Testis (tissue), 2 donors: ENCODE data around the gene B4GALNT1.
"Not testable (repeated sequence)": the region's sequence is repeated elsewhere in the genome, so short reads cannot be mapped to it uniquely, and the experiment has no call there.

Source experiments
- POLR2A ChIP-seq: fragments of 450-650 bp; IDR thresholded peaks from one replicate; pipeline ENCODE4 v1.6.1; 2017; ENCODE audit warnings: antibody characterized with exemption, mild to moderate bottlenecking, moderate library complexity
- TF ChIP-seq, protein P1 (sequence below), 3 experiments: fragments of 450-650 bp in 2 of 3; fragments of 200-600 bp in 1 of 3; sonication (generic) in 1 of 3; IDR thresholded peaks; one replicate each; pipeline ENCODE4 v1.5.1; 2016 to 2019; ENCODE audit warnings: antibody characterized with exemption in 3 of 3, mild to moderate bottlenecking in 2 of 3, moderate library complexity in 1 of 3

DNA sequence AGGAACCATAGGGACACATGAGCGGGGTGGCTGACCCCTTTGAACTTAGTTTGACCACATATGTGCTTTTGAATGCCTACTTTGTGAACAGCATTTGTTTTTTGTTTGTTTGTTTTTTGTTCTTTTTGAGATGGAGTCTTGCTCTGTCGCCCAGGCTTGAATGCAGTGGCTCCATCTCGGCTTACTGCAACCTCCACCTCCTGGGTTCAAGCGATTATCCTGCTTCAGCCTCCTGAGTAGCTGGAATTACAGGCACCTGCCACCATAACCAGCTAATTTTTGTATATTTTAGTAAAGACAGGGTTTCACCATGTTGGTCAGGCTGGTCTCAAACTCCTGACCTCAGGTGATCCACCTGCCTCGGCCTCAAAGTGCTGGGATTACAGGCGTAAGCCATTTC is 14.6 kb downstream of the B4GALNT1 start:
- TF ChIP-seq, protein P1, sequence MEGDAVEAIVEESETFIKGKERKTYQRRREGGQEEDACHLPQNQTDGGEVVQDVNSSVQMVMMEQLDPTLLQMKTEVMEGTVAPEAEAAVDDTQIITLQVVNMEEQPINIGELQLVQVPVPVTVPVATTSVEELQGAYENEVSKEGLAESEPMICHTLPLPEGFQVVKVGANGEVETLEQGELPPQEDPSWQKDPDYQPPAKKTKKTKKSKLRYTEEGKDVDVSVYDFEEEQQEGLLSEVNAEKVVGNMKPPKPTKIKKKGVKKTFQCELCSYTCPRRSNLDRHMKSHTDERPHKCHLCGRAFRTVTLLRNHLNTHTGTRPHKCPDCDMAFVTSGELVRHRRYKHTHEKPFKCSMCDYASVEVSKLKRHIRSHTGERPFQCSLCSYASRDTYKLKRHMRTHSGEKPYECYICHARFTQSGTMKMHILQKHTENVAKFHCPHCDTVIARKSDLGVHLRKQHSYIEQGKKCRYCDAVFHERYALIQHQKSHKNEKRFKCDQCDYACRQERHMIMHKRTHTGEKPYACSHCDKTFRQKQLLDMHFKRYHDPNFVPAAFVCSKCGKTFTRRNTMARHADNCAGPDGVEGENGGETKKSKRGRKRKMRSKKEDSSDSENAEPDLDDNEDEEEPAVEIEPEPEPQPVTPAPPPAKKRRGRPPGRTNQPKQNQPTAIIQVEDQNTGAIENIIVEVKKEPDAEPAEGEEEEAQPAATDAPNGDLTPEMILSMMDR (IDR thresholded peaks at IDR 0.05) = not testable (repeated sequence)
- TF ChIP-seq POLR2A = not testable (repeated sequence)
